GM18526 (cell line): ENCODE measurements around the gene CYRIA.

Experiments
- POLR2A ChIP-seq: IDR thresholded peaks from 3 replicates; pipeline ENCODE4 v1.6.1; 2011; ENCODE audit not compliant: insufficient read length; ENCODE audit errors: extremely low read depth

The CYRIA gene

DNA sequence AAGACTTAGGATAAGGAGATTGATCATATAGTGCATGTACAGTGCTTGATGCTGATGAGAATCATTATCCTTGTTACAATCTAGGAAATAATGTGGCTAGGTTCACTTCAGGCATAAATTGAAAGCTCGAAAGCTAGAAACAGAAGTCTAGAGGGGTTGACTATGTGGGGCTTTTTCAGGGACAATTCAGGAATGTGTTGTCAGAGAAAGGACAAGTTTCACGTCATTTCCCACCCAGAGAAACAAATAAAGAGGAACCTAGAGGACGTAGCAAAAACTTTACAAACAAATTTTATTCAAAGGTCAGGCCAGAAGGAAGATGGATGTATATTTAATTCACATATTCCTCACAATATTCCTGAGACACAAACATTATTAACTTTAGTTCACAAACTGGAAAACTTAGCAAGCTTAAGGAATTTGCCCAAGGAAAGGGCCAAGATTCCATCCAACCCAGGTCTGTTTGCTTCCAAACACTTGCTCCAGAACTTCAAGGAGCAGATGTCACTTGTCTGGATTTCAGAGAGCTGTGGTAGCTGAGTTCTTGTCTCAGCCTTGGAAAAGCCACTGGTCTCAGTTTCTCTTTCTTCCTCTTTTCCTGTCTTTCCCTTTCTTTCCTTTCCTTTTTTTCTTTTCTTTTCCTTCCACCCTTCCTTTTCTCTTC, 7.4 kb downstream of the CYRIA start:
- no peak for TF ChIP-seq POLR2A

DNA sequence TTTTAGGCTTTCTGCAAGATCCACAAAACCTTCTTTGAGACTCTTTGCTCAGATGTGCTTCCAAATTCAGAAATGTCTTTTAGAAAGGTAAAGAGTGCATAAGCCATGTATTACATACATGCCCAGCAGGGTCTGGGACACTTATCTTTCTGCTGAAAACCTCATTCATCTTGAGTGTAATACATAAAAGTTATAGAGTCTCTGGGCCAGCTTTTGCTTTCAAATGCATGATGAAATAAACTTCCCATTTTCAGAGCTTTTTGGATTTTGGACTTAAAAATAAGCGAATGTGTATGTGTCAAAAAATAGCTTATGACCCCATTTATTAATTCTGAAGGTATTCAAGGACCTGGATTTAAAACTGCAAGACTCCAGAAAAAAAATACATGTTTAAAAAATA, 8.0 kb downstream of the CYRIA start:
- no peak for TF ChIP-seq POLR2A

DNA sequence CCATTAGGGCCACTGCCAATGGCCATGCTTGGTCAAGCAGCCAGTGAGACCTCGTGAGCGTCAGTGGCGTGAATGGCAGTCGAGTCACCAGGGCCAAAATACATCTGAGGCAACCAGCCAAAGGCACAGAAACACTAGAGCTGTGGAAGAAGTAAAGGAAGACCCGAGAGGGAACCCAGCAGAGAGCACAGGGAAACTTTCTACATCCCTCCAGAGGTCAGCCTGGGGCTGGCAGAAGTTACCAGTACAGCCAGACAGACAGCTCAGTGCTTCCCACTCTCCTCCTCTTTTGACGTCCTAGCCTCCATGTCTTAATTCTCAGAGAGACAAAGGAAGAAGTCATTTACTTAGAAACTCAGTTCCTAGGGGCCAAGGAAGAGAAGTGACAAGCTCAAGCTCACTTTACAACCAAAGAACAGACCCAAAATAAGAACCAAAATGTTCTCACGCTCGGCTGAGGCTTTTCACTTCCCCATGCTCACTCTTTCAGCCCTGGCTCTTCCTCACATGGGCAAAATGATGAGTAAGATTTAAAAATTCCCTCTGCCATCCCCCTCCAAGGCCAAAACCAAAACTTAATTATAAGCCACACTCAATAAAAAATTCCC, 8.7 kb downstream of the CYRIA start:
- no peak for TF ChIP-seq POLR2A

DNA sequence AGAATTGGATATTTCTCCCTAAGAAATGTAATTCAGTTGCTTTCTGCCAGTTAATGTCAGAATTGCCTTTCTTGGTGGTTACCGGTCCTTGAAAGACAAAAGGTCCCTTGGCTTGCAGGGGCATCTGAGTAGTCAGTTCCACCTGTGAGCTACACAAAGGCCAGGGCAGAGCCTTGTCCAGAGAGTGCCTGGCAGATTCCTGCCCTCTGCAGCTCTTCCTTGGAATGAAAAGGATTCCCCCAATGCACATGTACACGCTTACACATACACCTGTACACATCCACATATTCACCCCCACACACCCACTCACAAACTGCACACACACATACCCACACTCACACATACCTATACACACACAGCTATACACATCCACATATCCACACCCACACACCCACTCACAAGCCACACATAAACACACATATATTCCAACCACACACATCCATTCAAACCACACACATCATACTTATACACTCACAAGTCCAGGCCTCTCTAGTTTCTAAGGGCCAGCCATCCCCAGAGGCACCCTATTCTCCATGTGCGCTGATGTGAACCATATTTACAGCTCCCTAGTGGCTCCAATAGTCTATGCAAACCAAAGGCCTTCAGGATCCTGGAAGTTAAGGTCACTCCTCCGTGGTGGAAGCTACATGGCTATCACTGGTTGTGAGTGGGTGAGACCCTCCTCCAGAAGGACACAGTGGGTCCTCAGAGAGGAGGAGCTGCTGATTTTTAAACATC, 9.6 kb downstream of the CYRIA start:
- TF ChIP-seq POLR2A, result no peak

DNA sequence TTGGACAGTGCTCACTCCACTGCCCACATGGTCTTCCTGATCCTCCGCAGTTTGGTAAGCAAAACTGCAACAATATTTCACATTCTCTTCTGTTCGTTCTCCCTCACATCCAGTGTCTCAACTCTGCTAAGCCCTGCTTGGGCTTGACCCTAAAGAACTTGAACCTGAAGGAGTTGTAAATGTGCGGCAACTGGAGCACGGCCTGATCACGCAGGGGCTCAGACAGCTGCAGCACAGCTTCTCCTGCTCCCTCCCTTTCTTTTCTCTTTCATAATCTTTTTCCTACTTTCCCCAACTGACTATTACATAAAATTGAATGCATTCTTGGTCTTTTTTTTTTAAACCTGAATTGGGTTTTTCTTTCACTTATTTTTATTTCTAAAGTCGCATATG, 10.2 kb downstream of the CYRIA start:
- no peak for TF ChIP-seq POLR2A

DNA sequence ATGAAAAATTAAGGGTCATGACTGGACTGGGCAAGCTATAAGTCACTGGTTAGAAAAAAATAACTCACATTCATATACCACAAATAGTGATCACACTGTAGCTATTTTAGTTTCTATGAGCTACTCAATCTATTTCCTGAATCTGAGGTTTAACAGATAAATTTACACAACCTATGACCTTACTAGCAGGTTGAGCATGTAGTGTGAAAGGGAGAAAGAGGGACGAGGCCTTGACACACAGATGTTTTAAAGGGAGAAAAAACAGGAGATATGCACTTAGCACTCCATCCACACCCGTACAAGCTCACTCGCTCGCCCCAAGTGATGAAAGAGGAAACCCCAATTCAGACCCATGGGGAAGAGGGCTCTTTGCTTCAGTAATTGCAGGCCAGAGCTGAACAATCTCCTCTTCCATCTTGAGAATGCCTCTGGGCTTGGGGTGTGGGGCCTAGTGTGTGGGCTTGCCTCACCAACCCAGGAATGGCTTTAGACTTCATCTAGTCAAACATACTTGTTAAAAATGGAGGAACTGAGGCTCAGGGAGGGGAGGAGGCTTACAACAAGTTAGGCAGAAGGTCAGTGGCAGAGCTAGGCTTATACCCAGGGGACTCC, 10.7 kb downstream of the CYRIA start:
- no peak for TF ChIP-seq POLR2A

DNA sequence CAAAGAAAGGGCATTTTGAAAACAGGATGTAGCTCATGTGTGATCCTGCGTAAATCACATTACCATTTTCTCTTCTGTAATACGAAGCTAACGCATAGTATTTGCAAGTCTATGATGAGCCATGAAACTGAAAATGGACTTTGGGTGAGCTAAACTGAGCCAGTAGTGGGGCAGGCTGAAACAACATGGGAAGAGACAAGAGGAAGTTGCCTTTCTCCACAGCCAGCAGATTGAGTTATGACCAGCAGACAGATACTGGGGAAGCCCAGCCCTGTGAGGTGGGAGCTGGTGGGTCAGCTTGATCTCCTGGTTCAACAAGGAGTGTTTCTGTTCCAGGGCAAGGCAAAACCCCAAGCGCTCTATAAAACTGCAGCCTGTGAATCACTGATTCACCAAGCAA, 11.8 kb downstream of the CYRIA start:
- TF ChIP-seq POLR2A, result no peak

DNA sequence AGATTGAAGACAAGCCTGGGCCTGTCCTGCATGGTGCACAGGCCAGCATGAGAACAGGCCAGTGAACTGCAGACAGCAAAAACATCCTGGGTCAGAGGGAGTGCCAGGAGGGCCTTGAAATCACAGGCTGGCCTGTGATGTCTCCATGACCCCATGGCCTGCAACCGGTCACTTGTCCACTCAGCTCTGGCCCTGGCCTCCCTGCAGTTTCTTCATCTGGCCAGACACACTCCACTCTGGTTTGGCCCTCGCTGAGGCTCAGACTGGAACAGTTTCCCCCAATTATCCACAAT, 12.6 kb downstream of the CYRIA start:
- no peak for TF ChIP-seq POLR2A

DNA sequence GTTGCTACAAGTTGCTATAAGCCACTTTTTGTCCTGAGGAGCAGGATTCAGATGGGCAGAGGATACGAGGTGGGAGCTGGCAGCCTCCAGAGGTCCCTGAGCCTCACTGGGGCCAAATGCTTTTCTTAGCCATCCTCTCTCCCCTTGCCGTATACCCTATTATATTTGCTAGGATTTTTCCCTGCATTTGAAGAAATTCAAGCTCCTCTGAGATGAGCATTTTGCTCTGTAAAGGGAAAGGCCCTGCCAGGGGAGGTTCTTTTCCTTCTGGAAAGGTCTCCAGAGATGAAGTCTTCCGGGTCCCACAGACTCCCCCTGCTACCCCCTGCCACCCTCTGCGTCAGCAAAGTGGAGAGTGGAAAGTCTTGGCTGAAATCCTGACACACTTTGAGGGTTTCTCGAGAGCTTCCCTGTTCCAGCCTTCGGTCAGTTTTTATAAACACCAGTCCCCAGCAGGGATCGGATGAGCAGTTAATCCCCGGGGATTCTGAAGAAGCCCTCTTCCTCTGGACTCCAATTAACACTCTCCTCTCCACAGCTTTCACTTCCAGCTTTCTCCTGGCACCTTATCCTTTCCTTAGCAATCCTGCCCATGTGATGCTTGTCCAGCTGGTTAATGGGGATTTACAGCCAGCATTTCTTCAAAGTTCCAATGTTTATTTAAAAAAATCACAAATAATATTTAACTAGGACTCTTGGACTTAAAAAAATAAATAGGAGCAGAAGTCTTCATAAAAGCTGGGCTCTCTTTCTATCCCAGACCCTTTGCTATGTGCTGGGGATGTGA, 13.1 kb downstream of the CYRIA start:
- no peak for TF ChIP-seq POLR2A

DNA sequence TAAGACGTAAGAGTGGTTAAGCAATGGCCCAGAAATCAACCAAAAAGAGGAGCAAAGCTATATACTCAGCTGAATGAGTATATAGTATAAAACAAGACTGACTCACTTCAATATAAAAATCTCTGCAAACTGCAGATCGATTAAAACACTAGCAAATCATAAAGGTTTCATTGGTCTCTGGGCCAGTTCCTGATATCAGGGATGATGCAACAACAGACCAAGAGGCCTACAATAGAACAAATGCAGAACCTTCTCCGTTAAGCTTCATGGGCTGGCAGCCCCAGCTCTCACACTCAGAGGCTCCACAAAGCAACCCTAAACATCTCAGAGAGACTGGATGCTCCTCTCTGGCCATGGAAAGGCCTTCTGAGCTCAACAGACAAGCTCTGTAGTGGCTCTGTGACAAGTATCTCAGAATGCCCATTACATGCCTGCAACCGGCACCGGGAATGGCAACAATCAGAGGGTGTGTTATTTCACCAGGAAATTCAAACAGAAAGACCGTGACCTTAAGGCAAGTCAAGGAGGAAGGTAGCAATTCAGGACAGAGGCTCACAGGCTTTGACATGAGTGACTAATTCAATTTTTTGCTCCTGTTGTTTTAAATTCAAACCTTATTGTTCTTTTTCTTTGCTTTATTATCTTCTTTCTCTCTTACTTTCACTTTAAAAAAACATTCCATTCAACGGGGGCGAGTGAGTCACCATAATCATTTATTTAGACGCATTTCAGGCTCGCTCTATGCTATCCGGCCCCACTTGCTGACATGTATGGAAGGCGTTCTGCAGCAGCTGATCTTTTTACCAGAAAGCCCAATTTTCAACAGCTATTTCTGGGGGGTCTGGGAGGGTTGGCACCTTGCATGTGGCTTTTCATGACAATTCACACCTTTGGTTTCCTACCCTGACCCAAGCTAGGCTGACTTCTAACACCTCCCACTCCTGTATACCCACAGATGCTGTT, 15.1 kb downstream of the CYRIA start:
- no peak for TF ChIP-seq POLR2A

DNA sequence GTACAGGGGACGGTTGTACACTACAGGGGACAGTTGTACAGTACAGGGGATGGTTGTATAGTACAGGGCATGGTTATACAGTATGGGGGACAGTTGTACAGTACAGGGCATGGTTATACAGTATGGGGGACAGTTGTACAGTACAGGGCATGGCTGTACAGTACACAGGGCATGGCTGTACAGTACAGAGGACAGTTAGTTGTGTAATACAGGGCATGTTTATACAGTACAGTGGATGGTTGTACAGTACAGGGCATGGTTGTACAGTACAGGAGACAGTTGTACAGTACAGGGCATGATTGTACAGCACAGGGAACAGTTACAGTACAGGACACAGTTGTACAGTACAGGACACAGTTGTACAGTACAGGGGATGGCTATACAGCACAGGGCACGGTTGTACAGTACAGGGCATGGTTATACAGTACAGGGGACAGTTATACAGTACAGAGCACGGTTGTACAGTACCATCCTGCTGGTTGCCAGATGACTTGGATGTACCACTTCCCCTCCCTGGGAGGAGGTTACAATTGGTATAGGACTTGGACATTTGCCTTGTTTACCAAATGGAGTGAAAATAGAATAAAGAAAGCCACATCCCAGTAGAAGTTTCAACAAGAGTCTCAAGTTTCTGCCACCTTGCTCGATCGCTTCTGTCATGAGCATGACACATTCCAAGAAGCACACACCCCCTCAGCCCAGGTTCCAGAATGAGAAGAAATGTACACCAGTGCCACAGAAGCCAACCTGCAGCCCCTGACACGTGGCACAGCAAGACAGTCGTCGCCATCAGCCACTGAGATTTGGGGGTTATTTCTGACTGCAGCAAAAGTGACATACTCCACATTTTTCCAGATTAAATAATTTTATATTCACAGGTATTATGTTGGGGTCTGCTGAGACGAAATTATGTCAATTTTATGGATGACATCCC, 16.0 kb downstream of the CYRIA start:
- no peak for TF ChIP-seq POLR2A

DNA sequence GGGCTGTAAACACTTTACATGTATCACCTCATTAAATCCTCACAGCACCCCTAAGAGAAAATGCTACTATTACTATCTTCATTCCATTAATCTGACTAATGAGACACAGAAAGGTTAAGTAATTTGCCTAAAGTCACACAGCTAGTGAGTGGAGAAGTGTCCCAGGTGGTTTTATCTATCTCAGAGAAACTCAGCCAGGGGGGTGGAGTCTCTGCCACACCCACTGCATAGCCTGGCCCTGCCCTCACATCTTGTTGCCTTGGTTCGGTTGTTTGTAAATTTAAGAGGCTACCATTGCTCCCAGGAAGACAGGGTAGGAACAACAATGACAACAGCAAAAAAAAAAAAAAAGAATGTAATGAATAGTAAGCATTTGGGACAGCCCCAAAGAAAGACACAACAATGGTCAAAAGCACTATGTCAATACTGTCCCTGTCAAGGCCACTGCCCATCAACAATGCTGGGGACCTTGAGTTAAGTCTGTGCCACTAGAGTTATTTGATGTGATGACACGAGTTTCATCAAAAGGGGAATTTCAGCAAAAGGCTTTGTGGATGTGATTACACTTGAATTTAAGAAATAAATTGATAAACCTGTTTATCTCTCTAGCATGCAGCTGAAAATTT, 17.5 kb downstream of the CYRIA start:
- TF ChIP-seq POLR2A, result no peak
